HEK293T (cell line): ENCODE results near the gene FHAD1.
"Not testable (repeated sequence)": the region's sequence is repeated elsewhere in the genome, so short reads cannot be mapped to it uniquely, and the experiment has no call there.

Experiments used
- CTCF ChIA-PET: fragments of 350-600 bp; formaldehyde crosslinking; extraction: SDS; loops from one replicate; lab custom pipeline; 2021; ENCODE audit warnings: antibody characterized with exemption, inconsistent platforms; lab: Yijun Ruan, JAX
- POLR2A ChIA-PET: fragments of 350-600 bp; formaldehyde crosslinking; extraction: SDS; loops from one replicate; lab custom pipeline; 2020; ENCODE audit warnings: antibody characterized with exemption, inconsistent platforms; lab: Yijun Ruan, JAX
- DNase-seq: peaks from one replicate; pipeline ENCODE4 v3.0.0; 2012; ENCODE audit warnings: mixed read lengths; ENCODE audit errors: extremely low spot score
- ARNT ChIP-seq: fragments of 450-650 bp; IDR thresholded peaks from 2 replicates; pipeline ENCODE4 v1.6.1; 2017; ENCODE audit warnings: mild to moderate bottlenecking
- BHLHE40 ChIP-seq: fragments of 450-650 bp; IDR thresholded peaks from 2 replicates; pipeline ENCODE4 v1.6.1; 2016; ENCODE audit warnings: mild to moderate bottlenecking, moderate library complexity, borderline replicate concordance
- CTBP1 ChIP-seq: fragments of 450-650 bp; IDR thresholded peaks from 2 replicates; pipeline ENCODE4 v1.6.1; 2016; ENCODE audit warnings: borderline replicate concordance
- ELF4 ChIP-seq: fragments of 450-650 bp; IDR thresholded peaks from 2 replicates; pipeline ENCODE4 v1.6.1; 2017; ENCODE audit warnings: antibody characterized with exemption
- FOXA1 ChIP-seq: fragments of 450-650 bp; IDR thresholded peaks from 2 replicates; pipeline ENCODE4 v1.6.1; 2016; ENCODE audit warnings: mild to moderate bottlenecking
- FOXK2 ChIP-seq: fragments of 450-650 bp; IDR thresholded peaks from 2 replicates; pipeline ENCODE4 v1.6.1; 2016; ENCODE audit warnings: mild to moderate bottlenecking
- FOXM1 ChIP-seq: fragments of 450-650 bp; IDR thresholded peaks from 2 replicates; pipeline ENCODE4 v1.6.1; 2017; ENCODE audit warnings: mild to moderate bottlenecking, borderline replicate concordance
- HDGF ChIP-seq: fragments of 450-650 bp; IDR thresholded peaks from 2 replicates; pipeline ENCODE4 v1.6.1; 2017; ENCODE audit warnings: antibody characterized with exemption, borderline replicate concordance
- L3MBTL2 ChIP-seq: fragments of 450-650 bp; conservative IDR thresholded peaks from 2 replicates; pipeline ENCODE4 v1.6.1; 2016; ENCODE audit warnings: mild to moderate bottlenecking
- LEF1 ChIP-seq: fragments of 450-650 bp; IDR thresholded peaks from 2 replicates; pipeline ENCODE4 v1.6.1; 2017; ENCODE audit warnings: mild to moderate bottlenecking, borderline replicate concordance
- NFRKB ChIP-seq: fragments of 450-650 bp; IDR thresholded peaks from 2 replicates; pipeline ENCODE4 v1.6.1; 2016; ENCODE audit warnings: mild to moderate bottlenecking, moderate library complexity
- SP1 ChIP-seq: fragments of 450-650 bp; IDR thresholded peaks from 2 replicates; pipeline ENCODE4 v1.6.1; 2017
- SUZ12 ChIP-seq: fragments of 450-650 bp; IDR thresholded peaks from 2 replicates; pipeline ENCODE4 v1.6.1; 2016; ENCODE audit warnings: mild to moderate bottlenecking
- TARDBP ChIP-seq: fragments of 450-650 bp; IDR thresholded peaks from 2 replicates; pipeline ENCODE4 v1.6.1; 2016
- ZNF384 ChIP-seq: fragments of 450-650 bp; IDR thresholded peaks from 2 replicates; pipeline ENCODE4 v1.6.1; 2016
- TF ChIP-seq, protein P1 (sequence below): fragments of 450-650 bp; IDR thresholded peaks from 2 replicates; pipeline ENCODE4 v1.6.1; 2016

Gene FHAD1

DNA sequence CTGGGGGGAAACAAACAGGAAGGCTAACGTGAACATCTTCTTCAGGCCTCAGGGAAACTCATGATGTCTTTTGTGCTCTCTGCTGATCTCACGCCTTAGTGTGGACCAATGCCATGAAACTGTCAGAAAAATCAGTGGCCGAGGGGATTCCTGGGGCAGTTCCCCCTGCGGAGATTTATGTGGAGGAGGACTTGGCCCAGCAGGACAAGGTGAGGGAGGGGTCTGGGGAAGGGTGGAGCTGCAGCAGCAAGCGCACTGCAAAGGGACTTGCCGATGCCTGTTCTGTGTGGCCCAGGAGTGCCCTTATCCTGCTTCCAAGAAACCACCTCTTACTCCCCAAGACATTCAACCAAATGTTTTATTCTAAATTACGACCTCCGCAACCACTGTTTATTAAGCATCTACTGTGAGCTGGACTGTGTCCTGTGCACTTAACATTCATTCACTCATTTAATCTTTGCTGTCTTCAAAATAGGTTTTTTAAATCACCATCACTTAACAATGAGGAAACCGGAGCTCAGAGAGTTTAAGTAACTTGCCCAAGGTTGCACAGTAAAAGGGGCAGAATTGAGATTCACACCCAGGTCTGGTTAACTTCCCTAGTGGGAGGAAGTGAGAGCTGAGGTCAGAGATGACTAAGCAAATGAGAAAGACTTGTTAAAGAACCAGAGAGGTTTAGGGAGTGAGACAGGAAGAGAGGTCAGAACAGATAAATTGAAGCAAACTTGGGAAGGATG, 49.7 kb downstream of the FHAD1 start:
- POLR2A ChIA-PET, result no interaction called here

DNA sequence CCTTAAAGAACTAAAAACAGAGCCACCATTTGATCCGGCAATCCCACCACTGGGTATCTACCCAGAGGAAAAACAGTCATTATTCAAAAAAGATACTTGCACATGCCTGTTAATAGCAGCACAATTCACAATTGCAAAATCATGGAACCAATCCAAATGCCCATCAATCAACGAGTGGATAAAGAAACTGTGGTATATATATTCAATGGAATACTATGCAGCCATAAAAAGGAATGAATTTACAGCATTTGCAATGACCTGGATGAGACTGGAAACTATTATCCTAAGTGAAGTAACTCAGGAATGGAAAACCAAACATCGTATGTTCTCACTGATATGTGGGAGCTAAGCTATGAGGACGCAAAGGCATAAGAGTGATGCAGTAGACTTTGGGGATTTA, 51.0 kb downstream of the FHAD1 start:
- CTCF ChIA-PET, DNase-seq, POLR2A ChIA-PET: not testable (repeated sequence)

More for the DNA sequence above, 49.7 kb downstream of the FHAD1 start:
- CTCF ChIA-PET, result no interaction called here
- DNase-seq, result no peak
- TF ChIP-seq FOXK2, result no peak
- TF ChIP-seq ELF4, result no peak
- no peak for TF ChIP-seq ZNF384
- no peak for TF ChIP-seq LEF1
- no peak for TF ChIP-seq SUZ12
- TF ChIP-seq CTBP1, result no peak

DNA sequence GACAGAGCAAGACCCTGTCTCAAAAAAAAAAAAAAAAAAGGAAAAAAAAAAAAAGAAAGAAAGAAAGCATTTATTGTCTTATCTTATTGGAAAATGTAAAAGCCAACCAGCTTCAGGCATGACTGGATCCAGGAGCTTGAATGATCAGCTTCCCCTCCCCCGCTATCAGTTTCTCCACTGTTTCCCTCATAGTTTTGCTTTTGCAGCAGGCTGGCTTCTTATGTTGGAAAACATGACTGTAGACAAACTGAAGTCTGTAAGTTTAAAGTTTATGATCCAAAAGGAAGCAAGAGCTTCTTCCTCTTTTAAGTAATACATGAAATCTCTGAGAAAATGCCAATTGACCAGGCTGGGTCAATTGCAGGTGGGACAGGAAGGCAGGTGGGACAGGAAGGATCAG, 52.2 kb downstream of the FHAD1 start:
- POLR2A ChIA-PET, result no interaction called here
- TF ChIP-seq FOXK2 (no peak), HDGF (no peak), SP1 (no peak), BHLHE40 (no peak), SUZ12 (no peak), CTBP1 (no peak), FOXM1 (no peak), ZNF384 (no peak), L3MBTL2 (no peak), ELF4 (no peak), ARNT (no peak), NFRKB (no peak), LEF1 (no peak), TARDBP (no peak), FOXA1 (no peak)
- TF ChIP-seq, protein P1, sequence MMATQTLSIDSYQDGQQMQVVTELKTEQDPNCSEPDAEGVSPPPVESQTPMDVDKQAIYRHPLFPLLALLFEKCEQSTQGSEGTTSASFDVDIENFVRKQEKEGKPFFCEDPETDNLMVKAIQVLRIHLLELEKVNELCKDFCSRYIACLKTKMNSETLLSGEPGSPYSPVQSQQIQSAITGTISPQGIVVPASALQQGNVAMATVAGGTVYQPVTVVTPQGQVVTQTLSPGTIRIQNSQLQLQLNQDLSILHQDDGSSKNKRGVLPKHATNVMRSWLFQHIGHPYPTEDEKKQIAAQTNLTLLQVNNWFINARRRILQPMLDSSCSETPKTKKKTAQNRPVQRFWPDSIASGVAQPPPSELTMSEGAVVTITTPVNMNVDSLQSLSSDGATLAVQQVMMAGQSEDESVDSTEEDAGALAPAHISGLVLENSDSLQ, result no peak
- CTCF ChIA-PET, result interaction anchor here (1.5 kb wide), 1 partner anchor 24 kb away, joined by 5 read pairs; no protein-coding TSS in a partner anchor
- DNase-seq, result no peak

DNA sequence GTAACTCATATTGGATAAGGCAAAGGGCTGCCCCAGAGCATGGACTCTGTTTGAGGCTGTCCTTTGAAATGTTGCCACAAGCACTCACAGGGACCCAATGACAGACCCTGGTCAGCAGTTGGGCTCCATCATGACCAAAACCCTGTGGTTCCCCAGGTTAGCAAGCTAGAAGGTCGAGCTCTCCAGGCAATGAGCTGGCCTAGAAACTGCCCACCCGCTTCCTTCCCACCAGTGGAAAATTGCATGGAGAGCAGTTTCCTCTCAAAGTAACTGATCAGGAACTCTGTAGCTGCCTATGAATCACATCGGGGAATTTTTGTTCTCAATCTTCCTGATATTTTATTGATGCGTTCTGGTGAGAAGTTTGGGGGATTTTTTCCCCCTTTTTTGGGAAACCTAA, 52.8 kb downstream of the FHAD1 start:
- no peak for DNase-seq
- TF ChIP-seq HDGF (no peak), ELF4 (no peak), SP1 (no peak), FOXM1 (no peak), ZNF384 (no peak), NFRKB (no peak), SUZ12 (no peak), LEF1 (no peak), TARDBP (no peak), CTBP1 (no peak)
- TF ChIP-seq, protein P1, result no peak
- POLR2A ChIA-PET, result no interaction called here
- CTCF ChIA-PET, result interaction anchor here (1.5 kb wide), 1 partner anchor 24 kb away, joined by 5 read pairs; no protein-coding TSS in a partner anchor

DNA sequence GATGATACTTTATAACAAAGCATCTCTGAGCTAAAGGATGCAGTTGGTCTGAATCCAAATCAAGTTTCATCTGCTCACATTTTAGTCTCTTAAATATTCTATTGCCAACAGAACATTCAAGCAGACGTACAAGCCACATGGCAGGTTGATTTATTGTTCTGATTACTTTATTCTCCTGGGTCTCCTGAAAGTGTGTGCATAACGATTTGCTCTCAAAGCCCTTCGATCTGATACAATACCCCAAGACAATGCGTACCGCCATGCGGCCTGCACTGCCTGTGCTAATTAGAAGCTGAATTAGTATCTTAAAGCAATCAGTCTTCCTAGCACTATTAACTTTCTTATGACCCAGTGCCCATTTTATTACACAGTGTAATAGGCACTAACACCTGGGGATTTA, 56.9 kb downstream of the FHAD1 start:
- POLR2A ChIA-PET, result no interaction called here
- no peak for DNase-seq
- CTCF ChIA-PET, result interaction anchor here (0.6 to 2.0 kb wide), 7 partner anchors 10 to 181 kb away, joined by 3 to 6 read pairs (median 4); no protein-coding TSS in a partner anchor
- no peak for TF ChIP-seq ARNT
- TF ChIP-seq FOXA1, result no peak
- no peak for TF ChIP-seq SP1
- no peak for TF ChIP-seq NFRKB
- TF ChIP-seq FOXM1, result no peak
- TF ChIP-seq, protein P1, result peak; percentile 35; the same call in 1 of the 2 replicates

DNA sequence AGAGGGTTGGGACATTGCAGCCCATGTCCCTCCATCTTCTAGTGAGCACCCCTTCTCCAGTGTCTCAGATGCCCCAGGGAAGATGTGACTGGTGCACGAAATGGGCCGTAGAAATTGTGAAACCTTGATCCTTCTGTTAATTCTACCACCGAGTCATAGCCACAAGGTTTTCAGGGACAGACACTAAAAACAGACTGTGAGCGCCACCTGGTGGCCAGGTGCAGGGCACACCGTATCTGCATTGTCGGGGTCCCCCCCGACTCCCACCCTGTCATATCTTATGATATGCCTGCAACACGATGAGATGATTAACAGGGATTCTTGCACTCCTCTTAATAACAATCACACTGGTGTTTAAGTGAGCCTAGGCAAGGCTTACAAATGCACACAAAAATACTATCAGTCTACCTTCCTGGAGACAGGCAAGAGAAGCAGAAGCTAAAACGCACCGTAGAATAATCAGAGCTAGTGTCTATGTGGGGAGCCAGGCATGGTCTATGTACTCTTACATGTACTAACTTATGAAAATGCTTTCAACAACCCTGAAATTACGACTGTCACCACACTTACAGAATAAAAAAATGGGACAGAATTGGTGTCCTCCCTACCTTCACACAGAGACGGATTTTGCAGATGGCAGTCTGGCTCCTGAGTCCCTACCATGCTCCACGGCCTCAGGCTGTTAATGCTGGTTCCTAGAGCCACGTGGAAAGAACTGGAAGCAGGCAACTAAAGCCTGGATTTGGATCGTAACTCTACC, 57.9 kb downstream of the FHAD1 start:
- TF ChIP-seq, protein P1, result no peak
- TF ChIP-seq ARNT, result no peak
- TF ChIP-seq LEF1, result no peak
- no peak for TF ChIP-seq CTBP1
- no peak for TF ChIP-seq FOXM1
- no peak for TF ChIP-seq FOXK2
- TF ChIP-seq L3MBTL2, result no peak
- TF ChIP-seq ZNF384, result no peak
- TF ChIP-seq HDGF, result no peak
- no peak for TF ChIP-seq TARDBP
- TF ChIP-seq SUZ12, result no peak
- no peak for TF ChIP-seq BHLHE40
- no peak for TF ChIP-seq ELF4
- DNase-seq, result peak; percentile 64
- POLR2A ChIA-PET, result no interaction called here
- CTCF ChIA-PET, result interaction anchor here (0.6 to 2.0 kb wide), 10 partner anchors 11 to 182 kb away, joined by 3 to 6 read pairs (median 4); partner anchors contain the start of gene TMEM51
